GM12891 (cell line): Measurements from ENCODE around the gene MPPED2.

Experiments
- DNase-seq: peaks from one replicate; pipeline ENCODE4 v3.0.0; 2011; ENCODE audit warnings: low spot score; ENCODE audit not compliant: insufficient read length
- FAIRE-seq: peaks from 2 replicates; lab custom pipeline; 2011; peaks lifted over from hg19 to GRCh38; lab: Jason Lieb, UNC
- PAX5 ChIP-seq: IDR thresholded peaks from 2 replicates; pipeline ENCODE4 v1.6.1; 2011; ENCODE audit warnings: low read length, moderate library complexity, mild to moderate bottlenecking; ENCODE audit not compliant: insufficient read depth, severe bottlenecking
- POLR2A ChIP-seq: IDR thresholded peaks from 2 replicates; pipeline ENCODE4 v1.6.1; 2011; ENCODE audit warnings: low read depth, low read length, control low read depth
- POLR2AphosphoS5 ChIP-seq: IDR thresholded peaks from 2 replicates; pipeline ENCODE4 v1.6.1; 2011; ENCODE audit warnings: low read depth, low read length, control low read depth
- POU2F2 ChIP-seq: IDR thresholded peaks from 2 replicates; pipeline ENCODE4 v1.6.1; 2011; ENCODE audit warnings: low read depth, mild to moderate bottlenecking, control low read depth, low read length, moderate library complexity
- SPI1 ChIP-seq: IDR thresholded peaks from 2 replicates; pipeline ENCODE4 v1.6.1; 2011; ENCODE audit warnings: low read depth, low read length, control low read depth
- TAF1 ChIP-seq: IDR thresholded peaks from 2 replicates; pipeline ENCODE4 v1.6.1; 2011; ENCODE audit warnings: low read depth, low read length, control low read depth

The MPPED2 gene

GRCh38 chr11:30509364-30509763 is 76.8 kb downstream of the MPPED2 start:
- DNase-seq: no peak
- no peak for TF ChIP-seq POLR2A
- TF ChIP-seq TAF1: no peak
- TF ChIP-seq SPI1: no peak
- no peak for TF ChIP-seq POLR2AphosphoS5
- TF ChIP-seq PAX5: no peak
- TF ChIP-seq POU2F2: no peak
- no peak for FAIRE-seq

GRCh38 chr11:30508594-30508993 is 77.6 kb downstream of the MPPED2 start:
- FAIRE-seq (no peak), DNase-seq (no peak)
- TF ChIP-seq POU2F2: no peak

- TF ChIP-seq SPI1: no peak
- TF ChIP-seq POLR2AphosphoS5: no peak
- no peak for TF ChIP-seq POLR2A
- no peak for TF ChIP-seq TAF1
- no peak for TF ChIP-seq PAX5
- no peak for TF ChIP-seq POU2F2
- no peak for DNase-seq
- FAIRE-seq: no peak
Observed at GRCh38 chr11:30505603-30506002, 80.5 kb downstream of the MPPED2 start.

- no peak for DNase-seq
- TF ChIP-seq SPI1: no peak
- TF ChIP-seq POU2F2: no peak
- no peak for TF ChIP-seq TAF1
- TF ChIP-seq POLR2A: no peak
- no peak for TF ChIP-seq POLR2AphosphoS5
- no peak for FAIRE-seq
Observed at GRCh38 chr11:30504468-30504867, 81.7 kb downstream of the MPPED2 start.

- TF ChIP-seq TAF1: no peak
- no peak for TF ChIP-seq POU2F2
- TF ChIP-seq POLR2A: no peak
- TF ChIP-seq POLR2AphosphoS5: no peak
- no peak for TF ChIP-seq PAX5
- TF ChIP-seq SPI1: no peak
- DNase-seq (no peak), FAIRE-seq (no peak)
Observed at GRCh38 chr11:30503156-30503555, 83.0 kb downstream of the MPPED2 start.

DNA sequence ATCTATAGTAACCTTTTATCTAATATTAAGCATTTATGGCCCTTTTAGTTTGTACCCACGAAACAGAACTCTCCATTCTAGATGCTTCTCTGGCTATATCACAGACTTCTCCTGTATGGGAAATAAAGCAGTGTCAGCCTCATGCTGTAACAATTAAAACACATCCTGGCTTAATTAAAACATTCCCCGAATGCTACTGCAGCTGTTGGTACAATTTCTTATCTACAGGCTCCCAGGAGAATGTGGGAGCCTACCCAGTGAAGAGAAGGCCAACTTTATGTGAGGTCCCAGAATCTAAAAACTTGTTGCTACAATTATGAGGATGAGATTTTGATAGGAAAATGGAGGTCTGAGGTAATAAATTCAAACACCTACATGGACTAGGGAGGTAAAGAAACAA is 83.8 kb downstream of the MPPED2 start:
- TF ChIP-seq POLR2AphosphoS5: no peak
- no peak for TF ChIP-seq PAX5
- TF ChIP-seq TAF1: no peak
- TF ChIP-seq POU2F2: no peak
- no peak for TF ChIP-seq POLR2A
- FAIRE-seq (no peak), DNase-seq (no peak)

GRCh38 chr11:30501744-30502143 is 84.4 kb downstream of the MPPED2 start:
- no peak for FAIRE-seq

DNA sequence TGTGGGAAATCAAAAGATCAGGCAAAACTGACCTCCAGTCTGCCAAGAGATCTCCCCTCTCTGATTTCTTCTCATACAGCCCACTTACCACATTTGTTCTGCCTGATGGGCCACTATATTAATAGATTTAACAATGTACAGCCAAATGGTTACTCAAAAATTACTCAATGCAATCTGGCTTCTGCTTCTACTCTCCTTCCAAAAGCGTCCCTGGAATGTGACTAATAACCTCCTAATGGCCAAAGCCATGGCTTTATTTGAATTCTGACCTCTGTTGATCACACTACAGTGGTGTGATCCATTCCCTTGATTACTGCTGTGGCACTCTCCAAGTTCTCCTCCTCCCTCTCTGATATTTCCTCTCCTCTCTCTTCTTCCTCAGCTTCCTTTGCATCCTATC is 86.2 kb downstream of the MPPED2 start:
- TF ChIP-seq POLR2AphosphoS5: no peak
- TF ChIP-seq SPI1: no peak
- TF ChIP-seq POU2F2: no peak
- TF ChIP-seq PAX5: no peak
- no peak for TF ChIP-seq TAF1
- TF ChIP-seq POLR2A: no peak
- DNase-seq (no peak), FAIRE-seq (no peak)

More at GRCh38 chr11:30501744-30502143, 84.4 kb downstream of the MPPED2 start:
- TF ChIP-seq TAF1 (no peak), PAX5 (no peak), SPI1 (no peak), POLR2AphosphoS5 (no peak), POU2F2 (no peak), POLR2A (no peak)
- DNase-seq: no peak

DNA sequence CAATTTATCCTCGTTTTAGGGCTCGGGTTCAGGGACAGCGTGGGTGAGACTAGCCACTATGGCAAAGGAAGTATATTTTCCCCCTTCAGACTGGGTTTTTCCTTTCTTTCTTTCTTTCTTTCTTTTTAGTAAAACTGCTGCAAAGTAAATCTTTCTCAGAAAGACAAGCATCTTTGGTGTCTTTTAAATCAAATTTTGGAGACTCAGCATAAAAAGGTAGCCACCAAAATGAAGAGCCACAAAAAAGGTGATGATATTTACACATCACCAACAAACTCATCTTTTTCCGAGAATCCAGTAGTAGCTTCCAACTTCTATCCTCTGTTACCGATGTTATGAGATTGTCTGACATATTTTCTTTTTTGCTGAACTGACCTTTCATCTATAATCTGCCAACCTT is 88.6 kb downstream of the MPPED2 start:
- no peak for DNase-seq
- TF ChIP-seq TAF1: no peak
- TF ChIP-seq SPI1: no peak
- TF ChIP-seq POLR2A: no peak
- no peak for TF ChIP-seq POLR2AphosphoS5
- no peak for TF ChIP-seq PAX5
- TF ChIP-seq POU2F2: no peak
- FAIRE-seq: no peak

- FAIRE-seq: no peak
- TF ChIP-seq POU2F2: no peak
- no peak for TF ChIP-seq TAF1
- TF ChIP-seq POLR2AphosphoS5: no peak
- TF ChIP-seq SPI1: no peak
- no peak for TF ChIP-seq POLR2A
- DNase-seq: no peak
Observed at GRCh38 chr11:30496935-30497334, 89.2 kb downstream of the MPPED2 start.

DNA sequence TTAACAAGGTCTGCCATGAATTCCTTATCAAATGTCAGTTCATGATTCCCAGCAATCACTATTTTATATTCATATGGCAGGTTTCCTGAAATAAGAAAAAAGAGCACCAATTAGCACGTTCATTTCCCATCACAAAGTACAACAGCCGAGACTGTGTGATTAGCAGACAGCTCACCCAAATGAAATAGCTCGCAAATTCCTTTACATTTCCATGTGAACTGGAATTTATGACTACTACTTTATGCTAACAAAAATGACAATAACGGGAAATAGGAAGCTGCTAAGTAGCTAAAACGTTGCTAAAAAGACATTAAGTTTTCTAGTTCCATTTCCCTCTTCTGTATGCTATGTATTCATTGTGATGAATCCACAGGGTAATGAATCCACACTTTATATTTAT is 90.7 kb downstream of the MPPED2 start:
- no peak for TF ChIP-seq TAF1
- TF ChIP-seq POLR2AphosphoS5: no peak
- TF ChIP-seq SPI1: no peak
- no peak for TF ChIP-seq POU2F2
- TF ChIP-seq PAX5: no peak
- TF ChIP-seq POLR2A: no peak
- DNase-seq (no peak), FAIRE-seq (no peak)
